OCI-LY1 (cell line): Measurements from ENCODE around the gene PDCD6IP.

Experiments
- EZH2 ChIP-seq: fragments of 200-600 bp; sonication (generic), shearing (Covaris generic); IDR thresholded peaks from 2 replicates; pipeline ENCODE4 v1.8.0; 2017; ENCODE audit warnings: borderline replicate concordance, mixed run types, mild to moderate bottlenecking, antibody characterized with exemption, low read length, moderate library complexity, mixed read lengths
- TF ChIP-seq, protein P1 (sequence below): fragments of 200-600 bp; sonication (generic), shearing (Covaris generic); IDR thresholded peaks from 2 replicates; pipeline ENCODE4 v1.5.1; 2017; ENCODE audit warnings: mild to moderate bottlenecking, antibody characterized with exemption, low read length, moderate library complexity, mixed read lengths

- no peak for TF ChIP-seq EZH2
- TF ChIP-seq, protein P1, sequence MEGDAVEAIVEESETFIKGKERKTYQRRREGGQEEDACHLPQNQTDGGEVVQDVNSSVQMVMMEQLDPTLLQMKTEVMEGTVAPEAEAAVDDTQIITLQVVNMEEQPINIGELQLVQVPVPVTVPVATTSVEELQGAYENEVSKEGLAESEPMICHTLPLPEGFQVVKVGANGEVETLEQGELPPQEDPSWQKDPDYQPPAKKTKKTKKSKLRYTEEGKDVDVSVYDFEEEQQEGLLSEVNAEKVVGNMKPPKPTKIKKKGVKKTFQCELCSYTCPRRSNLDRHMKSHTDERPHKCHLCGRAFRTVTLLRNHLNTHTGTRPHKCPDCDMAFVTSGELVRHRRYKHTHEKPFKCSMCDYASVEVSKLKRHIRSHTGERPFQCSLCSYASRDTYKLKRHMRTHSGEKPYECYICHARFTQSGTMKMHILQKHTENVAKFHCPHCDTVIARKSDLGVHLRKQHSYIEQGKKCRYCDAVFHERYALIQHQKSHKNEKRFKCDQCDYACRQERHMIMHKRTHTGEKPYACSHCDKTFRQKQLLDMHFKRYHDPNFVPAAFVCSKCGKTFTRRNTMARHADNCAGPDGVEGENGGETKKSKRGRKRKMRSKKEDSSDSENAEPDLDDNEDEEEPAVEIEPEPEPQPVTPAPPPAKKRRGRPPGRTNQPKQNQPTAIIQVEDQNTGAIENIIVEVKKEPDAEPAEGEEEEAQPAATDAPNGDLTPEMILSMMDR, result no peak
These were observed 103.6 kb downstream of the PDCD6IP start for GRCh38 chr3:33901862-33902563.
